GM12878 (cell line): ENCODE results near the gene CNTNAP5. TPM values are rescaled to one million over a fixed set of nuclear protein-coding genes. Genes with fewer than 3 reads are reported as not detected.

Experiments used
- ATAC-seq: fragments of 200-7000 bp; cut with Tn5 transposase; 3 replicates; pipeline ENCODE4 v1.9.1; 2020; ENCODE audit warnings: mild to moderate bottlenecking, moderate library complexity
- BruUV-seq: library from RNA; stranded (reverse); fragments of 400-500 nt; replicated peaks from 2 replicates; lab custom pipeline; 2021; lab: Mats Ljungman, UMichigan
- CTCF ChIA-PET: fragments of 300-600 bp; sonication (Branson Sonifier 250); formaldehyde crosslinking; extraction: SDS; loops from one replicate; lab custom pipeline; 2021; ENCODE audit warnings: inconsistent platforms; lab: Yijun Ruan, JAX
- POLR2A ChIA-PET: fragments of 350-600 bp; formaldehyde crosslinking; extraction: SDS; loops from one replicate; lab custom pipeline; 2021; ENCODE audit warnings: inconsistent platforms; lab: Charles Lee
- RAD21 ChIA-PET: fragments of 300-600 bp; sonication (Branson Sonifier 250); formaldehyde crosslinking; loops from one replicate; lab custom pipeline; 2023; ENCODE audit warnings: antibody characterized with exemption; ENCODE audit not compliant: unreplicated experiment; lab: Charles Lee
- SMC1A ChIA-PET: fragments of 300-600 bp; sonication (Branson Sonifier 250); formaldehyde crosslinking; loops from one replicate; lab custom pipeline; 2023; ENCODE audit not compliant: unreplicated experiment, uncharacterized antibody; lab: Charles Lee
- DNase-seq: peaks from one replicate; pipeline ENCODE4 v3.0.0-alpha.2; 2011; ENCODE audit warnings: low read depth, low spot score
- FAIRE-seq: peaks from 3 replicates; lab custom pipeline; 2011; peaks lifted over from hg19 to GRCh38; lab: Jason Lieb, UNC
- H2AFZ ChIP-seq: 2 replicates; pipeline ENCODE4 v1.6.0; 2011; ENCODE audit warnings: low read depth, low read length, control low read depth; ENCODE audit not compliant: control insufficient read depth
- H3K27ac ChIP-seq: 2 replicates; pipeline ENCODE4 v1.5.1; 2011; ENCODE audit warnings: control low read depth; ENCODE audit not compliant: control insufficient read depth, insufficient read depth
- H3K27me3 ChIP-seq, 2 experiments: replicated peaks in 1 of 2; 2 replicates each; pipeline versions ENCODE4 v1.6.0 to v1.6.1; 2011; ENCODE audit warnings: low read length in 1 of 2; ENCODE audit not compliant: control insufficient read depth in 2 of 2, insufficient read depth in 2 of 2
- H3K36me3 ChIP-seq, 2 experiments: 2 replicates each; pipeline ENCODE4 v1.5.1; 2011; ENCODE audit warnings: low read length in 1 of 2; ENCODE audit not compliant: control insufficient read depth in 2 of 2, insufficient read depth in 2 of 2
- H3K4me1 ChIP-seq: 2 replicates; pipeline ENCODE4 v1.6.1; 2011; ENCODE audit warnings: mild to moderate bottlenecking, low read length, moderate library complexity, mixed read lengths; ENCODE audit not compliant: control insufficient read depth, insufficient read depth
- H3K4me2 ChIP-seq: 2 replicates; pipeline ENCODE4 v1.6.0; 2011; ENCODE audit warnings: control low read depth; ENCODE audit not compliant: control insufficient read depth, insufficient read depth
- H3K4me3 ChIP-seq: fragments of 200-600 bp; sonication (generic); 2 replicates; pipeline ENCODE4 v1.5.1; 2016
- H3K79me2 ChIP-seq: 2 replicates; pipeline ENCODE4 v1.6.0; 2011; ENCODE audit warnings: low read length; ENCODE audit not compliant: control insufficient read depth, insufficient read depth
- H3K9ac ChIP-seq: 2 replicates; pipeline ENCODE4 v1.8.0; 2011; ENCODE audit warnings: low read length, control low read depth, mixed read lengths; ENCODE audit not compliant: control insufficient read depth, insufficient read depth
- H3K9me3 ChIP-seq: replicated peaks from 3 replicates; pipeline ENCODE4 v1.5.1; 2011; ENCODE audit warnings: mild to moderate bottlenecking, low read length; ENCODE audit not compliant: control insufficient read depth, insufficient read depth
- H4K20me1 ChIP-seq: 2 replicates; pipeline ENCODE4 v1.6.0; 2011; ENCODE audit not compliant: control insufficient read depth, insufficient read depth
- ELK1 ChIP-seq: IDR thresholded peaks from 2 replicates; pipeline ENCODE4 v1.6.1; 2012; ENCODE audit warnings: low read depth, low read length, improper control_type of control experiment
- KAT2A ChIP-seq: conservative IDR thresholded peaks from 2 replicates; pipeline ENCODE4 v1.6.1; 2011; ENCODE audit warnings: low read depth, low read length; ENCODE audit not compliant: control insufficient read depth
- RB1 ChIP-seq: fragments of 450-650 bp; formaldehyde crosslinking; IDR thresholded peaks from 2 replicates; pipeline ENCODE4 v1.6.1; 2017; ENCODE audit warnings: mild to moderate bottlenecking, borderline replicate concordance
- SKIL ChIP-seq: fragments of 450-650 bp; IDR thresholded peaks from 2 replicates; pipeline ENCODE4 v1.6.1; 2017; ENCODE audit warnings: mild to moderate bottlenecking, low read depth, inconsistent platforms; ENCODE audit not compliant: poor library complexity, severe bottlenecking
- SREBF1 ChIP-seq: IDR thresholded peaks from 2 replicates; pipeline ENCODE4 v1.6.1; 2012; ENCODE audit warnings: mild to moderate bottlenecking, low read length
- WGBS: methylation state at CpG from one replicate; pipeline ENCODE4 v1.1.6; 2016; ENCODE audit warnings: low lambda C conversion rate; ENCODE audit not compliant: insufficient replicate concordance, insufficient coverage; ENCODE audit errors: missing lambda C conversion rate; 5-methylcytosine and 5-hydroxymethylcytosine counted together
- in situ Hi-C: fragments of 300-500 bp; cut with MboI; formaldehyde crosslinking; loops from 9 replicates; pipeline ENCODE4 v1.14.3; 2018; ENCODE audit warnings: mixed read lengths
- intact Hi-C: fragments of 100-400 bp; cut with micrococcal nuclease; formaldehyde crosslinking; loops from one replicate; pipeline ENCODE4 v1.14.2; 2022; ENCODE audit not compliant: unreplicated experiment
- polyA plus RNA-seq, 11 experiments: library from polyadenylated mRNA; depleted of rRNA in 4 of 11; unstranded in 6 of 11; stranded (reverse) in 5 of 11; fragments of >200 nt; fragmentation: Nextera tagmentation in 4 of 11; fragmentation: Illumina TruSeq in 1 of 11; extraction: Ambion mirVana in 4 of 11; extraction: Trizol in 1 of 11; gene quantifications; 1 replicate in 1 of 11; 2 replicates in 10 of 11; pipeline versions ENCODE4 v1.2.1 to v1.2.3, GENCODE V29; 2011 to 2016; ENCODE audit warnings: inconsistent platforms in 2 of 11, missing spikeins in 2 of 11, low read depth in 1 of 11
- total RNA-seq, 4 experiments: library from RNA; depleted of rRNA in 3 of 4; stranded (reverse); fragments of >200 nt in 3 of 4; fragmentation: Illumina TruSeq in 1 of 4; extraction: Trizol in 1 of 4; gene quantifications; 2 replicates each; pipeline versions ENCODE4 v1.2.1 to v1.2.3, GENCODE V29; 2013 to 2021

CNTNAP5 gene
- total and polyA plus RNA-seq, 10 of the 15 experiments (the other 5 are each of a cell fraction or from before 2014, with no cell fraction given), result not detected

- H3K79me2 ChIP-seq, result no peaks in the 10 kb centered on the region
These were observed 564.9 kb downstream of the CNTNAP5 start for GRCh38 chr2:124589971-124590370.

More at GRCh38 chr2:124589971-124590370, 564.9 kb downstream of the CNTNAP5 start:
- H3K9ac ChIP-seq, result no peak overlapping the region
- no peak overlapping the region for H3K4me3 ChIP-seq
- in situ Hi-C loops (no loop called here), intact Hi-C loops (no loop called here)
- no peak overlapping the region for H3K4me2 ChIP-seq
- CTCF ChIA-PET, result no interaction called here
- POLR2A ChIA-PET, result no interaction called here
- H3K27ac ChIP-seq, result no peak overlapping the region
- H3K4me1 ChIP-seq, result no peaks in the 10 kb centered on the region
- FAIRE-seq, result no peak
- BruUV-seq, result no TSS peak
- H3K36me3 ChIP-seq, result no peaks in the 10 kb centered on the region
- no peaks in the 10 kb centered on the region for H3K9me3 ChIP-seq
- SMC1A ChIA-PET, result no interaction called here
- ATAC-seq, result no peak
- no peak for TF ChIP-seq ELK1
- TF ChIP-seq RB1, result no peak
- no peak for TF ChIP-seq KAT2A
- no peak for TF ChIP-seq SKIL
- TF ChIP-seq SREBF1, result no peak
- H3K27me3 ChIP-seq, result no peaks in the 10 kb centered on the region
- no peaks in the 10 kb centered on the region for H4K20me1 ChIP-seq
- WGBS, result 30% methylated on average over 3 of the region's 3 CpGs
- no peak for DNase-seq
- RAD21 ChIA-PET, result no interaction called here
- H2AFZ ChIP-seq, result no peak overlapping the region
